ENCODE results near the gene SLC49A3. TPM values are rescaled to one million over a fixed set of nuclear protein-coding genes. Genes with fewer than 3 reads are reported as not detected.

SLC49A3 gene
- total RNA-seq, 1 donor from 2014 or later, result 1.9 TPM

DNA sequence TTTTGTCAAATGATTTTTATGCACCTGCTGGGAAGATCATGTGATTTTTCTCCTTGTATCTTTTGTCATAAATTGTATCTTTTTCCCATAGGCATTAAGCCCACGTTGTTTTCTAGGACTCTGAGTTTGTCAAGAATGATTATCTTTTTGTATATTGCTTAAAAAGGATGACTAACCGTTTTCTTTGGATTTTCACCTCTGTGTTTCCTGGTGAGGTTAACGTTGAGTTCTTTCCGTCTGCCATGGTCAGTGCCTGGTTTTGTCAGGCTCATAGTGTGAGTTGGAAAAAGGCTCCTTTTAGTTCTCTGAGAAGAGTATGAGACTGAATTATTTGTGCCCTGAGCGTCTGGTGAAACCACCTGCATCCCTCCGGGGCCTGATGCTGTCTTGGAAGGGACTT, 38.6 kb upstream of the SLC49A3 start:
- Mint-ChIP-seq H3K9me3 (peaks cover 5% of the 10 kb centered on the region), H3K27me3 (ENCODE audit: insufficient read depth, low read depth) (peaks cover 7% of the 10 kb centered on the region), H3K4me3 (no peak overlapping the region), H3K4me1 (peaks cover 10% of the 10 kb centered on the region), H3K36me3 (peaks cover 32% of the 10 kb centered on the region), H3K27ac (no peak overlapping the region)
- Histone ChIP-seq H3K9ac (no peak overlapping the region), H2AFZ (replicated peaks) (no peak overlapping the region), H3K9me3 (ENCODE audit: low read depth) (no peaks in the 10 kb centered on the region), H3K79me2 (ENCODE audit: low read depth) (peaks cover 72% of the 10 kb centered on the region), H3K4me2 (no peak overlapping the region), H4K20me1 (ENCODE audit: low read depth) (peaks cover 66% of the 10 kb centered on the region), H3K27me3 (no peaks in the 10 kb centered on the region), H3K4me1 (no peaks in the 10 kb centered on the region), H3K36me3 (no peaks in the 10 kb centered on the region), H3K27ac (no peak overlapping the region), H3F3A (ENCODE audit: low read depth) (peaks cover 3% of the 10 kb centered on the region), H3K4me3 (no peak overlapping the region)
- no peak for DNase-seq (ENCODE audit: low spot score)
- TF ChIP-seq EZH2phosphoT487 (IDR thresholded peaks at IDR 0.05) (no peak), EZH2 (IDR thresholded peaks at IDR 0.05) (no peak)
- TF ChIP-seq, protein P1, sequence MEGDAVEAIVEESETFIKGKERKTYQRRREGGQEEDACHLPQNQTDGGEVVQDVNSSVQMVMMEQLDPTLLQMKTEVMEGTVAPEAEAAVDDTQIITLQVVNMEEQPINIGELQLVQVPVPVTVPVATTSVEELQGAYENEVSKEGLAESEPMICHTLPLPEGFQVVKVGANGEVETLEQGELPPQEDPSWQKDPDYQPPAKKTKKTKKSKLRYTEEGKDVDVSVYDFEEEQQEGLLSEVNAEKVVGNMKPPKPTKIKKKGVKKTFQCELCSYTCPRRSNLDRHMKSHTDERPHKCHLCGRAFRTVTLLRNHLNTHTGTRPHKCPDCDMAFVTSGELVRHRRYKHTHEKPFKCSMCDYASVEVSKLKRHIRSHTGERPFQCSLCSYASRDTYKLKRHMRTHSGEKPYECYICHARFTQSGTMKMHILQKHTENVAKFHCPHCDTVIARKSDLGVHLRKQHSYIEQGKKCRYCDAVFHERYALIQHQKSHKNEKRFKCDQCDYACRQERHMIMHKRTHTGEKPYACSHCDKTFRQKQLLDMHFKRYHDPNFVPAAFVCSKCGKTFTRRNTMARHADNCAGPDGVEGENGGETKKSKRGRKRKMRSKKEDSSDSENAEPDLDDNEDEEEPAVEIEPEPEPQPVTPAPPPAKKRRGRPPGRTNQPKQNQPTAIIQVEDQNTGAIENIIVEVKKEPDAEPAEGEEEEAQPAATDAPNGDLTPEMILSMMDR (IDR thresholded peaks at IDR 0.05), result no peak

DNA sequence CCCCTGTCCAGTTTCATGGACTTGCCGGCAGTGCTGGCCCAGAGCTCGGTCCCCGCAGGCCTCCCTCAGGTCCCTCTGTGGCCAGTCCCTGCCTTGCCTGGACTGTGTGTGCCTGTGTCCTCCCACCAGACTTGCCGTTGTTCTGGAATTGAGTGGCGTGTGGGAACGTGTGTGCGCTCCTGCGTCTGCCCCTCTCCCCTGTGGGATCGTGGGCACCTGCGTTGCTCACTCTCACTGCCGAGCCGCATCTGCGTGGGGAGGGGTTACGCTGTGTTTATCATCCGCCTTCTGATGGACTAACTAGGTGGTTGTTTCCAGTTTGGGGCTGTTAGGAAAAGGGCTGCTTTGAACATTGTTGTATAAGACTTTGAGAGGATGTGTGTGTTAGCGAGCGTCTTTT, 37.9 kb upstream of the SLC49A3 start:
- Mint-ChIP-seq H3K27me3 (ENCODE audit: insufficient read depth, low read depth) (peaks cover 7% of the 10 kb centered on the region), H3K4me1 (peaks cover 10% of the 10 kb centered on the region), H3K27ac (no peak overlapping the region), H3K36me3 (peaks cover 37% of the 10 kb centered on the region), H3K9me3 (peaks cover 8% of the 10 kb centered on the region), H3K4me3 (no peak overlapping the region)
- no peaks in the 10 kb centered on the region for H3K27me3 ChIP-seq
- no peaks in the 10 kb centered on the region for H3K4me1 ChIP-seq
- H4K20me1 ChIP-seq (ENCODE audit: low read depth), result peaks cover 64% of the 10 kb centered on the region
- H3K36me3 ChIP-seq, result no peaks in the 10 kb centered on the region
- peaks cover 3% of the 10 kb centered on the region for H3F3A ChIP-seq (ENCODE audit: low read depth)
- H3K27ac ChIP-seq, result no peak overlapping the region
- H3K79me2 ChIP-seq (ENCODE audit: low read depth), result peaks cover 76% of the 10 kb centered on the region
- H2AFZ ChIP-seq (replicated peaks), result no peak overlapping the region
- DNase-seq (ENCODE audit: low spot score), result no peak
- H3K4me2 ChIP-seq, result no peak overlapping the region
- H3K9me3 ChIP-seq (ENCODE audit: low read depth), result no peaks in the 10 kb centered on the region
- H3K4me3 ChIP-seq, result no peak overlapping the region
- TF ChIP-seq EZH2phosphoT487 (IDR thresholded peaks at IDR 0.05), result no peak
- TF ChIP-seq EZH2 (IDR thresholded peaks at IDR 0.05), result no peak
- TF ChIP-seq, protein P1 (IDR thresholded peaks at IDR 0.05), result no peak
- peak overlapping the region; percentile 14 for H3K9ac ChIP-seq

DNA sequence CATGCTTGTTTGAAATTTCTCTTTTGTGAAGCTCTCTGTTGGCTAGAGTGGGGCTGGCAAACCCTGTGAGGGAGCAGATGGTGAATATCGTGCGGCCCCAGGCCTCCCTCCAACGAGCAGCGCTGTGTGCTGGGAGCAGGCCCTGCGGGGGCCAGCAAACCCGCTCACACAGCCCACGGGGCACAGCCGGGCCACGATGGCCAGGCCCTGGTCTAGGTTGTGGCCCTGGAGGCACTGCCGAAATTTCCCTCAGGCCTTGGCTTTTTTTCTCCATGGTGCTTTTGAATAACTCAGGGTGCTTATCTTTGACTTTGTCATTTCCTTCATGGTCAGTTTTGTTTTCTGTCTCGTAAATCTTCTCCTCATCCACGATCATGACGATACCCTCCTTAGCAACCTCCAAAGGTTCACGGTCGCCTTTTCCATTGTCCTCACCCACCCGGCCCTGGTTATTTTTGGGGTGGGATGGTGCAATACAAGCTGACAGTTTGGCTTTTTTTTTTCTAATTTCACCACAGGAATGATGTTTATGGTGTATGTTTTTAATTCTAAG, 37.4 kb upstream of the SLC49A3 start:
- H3K4me3 Mint-ChIP-seq, result no peak overlapping the region
- H3K36me3 ChIP-seq, result no peaks in the 10 kb centered on the region
- no peak overlapping the region for H2AFZ ChIP-seq (replicated peaks)
- TF ChIP-seq, protein P1 (IDR thresholded peaks at IDR 0.05), result no peak
- TF ChIP-seq EZH2phosphoT487 (IDR thresholded peaks at IDR 0.05), result no peak
- no peak for TF ChIP-seq EZH2 (IDR thresholded peaks at IDR 0.05)
- no peak for DNase-seq (ENCODE audit: low spot score)
- H3K27ac Mint-ChIP-seq, result peak overlapping the region; percentile 76
- peaks cover 10% of the 10 kb centered on the region for H3K4me1 Mint-ChIP-seq
- H4K20me1 ChIP-seq (ENCODE audit: low read depth), result peaks cover 69% of the 10 kb centered on the region
- H3K27me3 Mint-ChIP-seq (ENCODE audit: insufficient read depth, low read depth), result peaks cover 7% of the 10 kb centered on the region
- peaks cover 42% of the 10 kb centered on the region for H3K36me3 Mint-ChIP-seq
- no peaks in the 10 kb centered on the region for H3K9me3 ChIP-seq (ENCODE audit: low read depth)
- H3K4me3 ChIP-seq, result no peak overlapping the region
- no peak overlapping the region for H3K27ac ChIP-seq
- H3K4me1 ChIP-seq, result no peaks in the 10 kb centered on the region
- peaks cover 82% of the 10 kb centered on the region for H3K79me2 ChIP-seq (ENCODE audit: low read depth)
- H3K4me2 ChIP-seq, result no peak overlapping the region
- peak overlapping the region; percentile 14 for H3K9ac ChIP-seq
- H3K9me3 Mint-ChIP-seq, result peaks cover 12% of the 10 kb centered on the region
- H3F3A ChIP-seq (ENCODE audit: low read depth), result peaks cover 3% of the 10 kb centered on the region
- no peaks in the 10 kb centered on the region for H3K27me3 ChIP-seq
